HG03342 (cell line): ENCODE measurements around the gene PDGFC.
"Not testable (repeated sequence)": the region's sequence is repeated elsewhere in the genome, so short reads cannot be mapped to it uniquely, and the experiment has no call there.

Source experiments
- ATAC-seq: cut with Tn5 transposase; IDR thresholded peaks from one replicate; pipeline ENCODE4 v1.9.1; 2021; ENCODE audit warnings: mild to moderate bottlenecking, moderate library complexity; ENCODE audit not compliant: unreplicated experiment

The PDGFC gene

DNA sequence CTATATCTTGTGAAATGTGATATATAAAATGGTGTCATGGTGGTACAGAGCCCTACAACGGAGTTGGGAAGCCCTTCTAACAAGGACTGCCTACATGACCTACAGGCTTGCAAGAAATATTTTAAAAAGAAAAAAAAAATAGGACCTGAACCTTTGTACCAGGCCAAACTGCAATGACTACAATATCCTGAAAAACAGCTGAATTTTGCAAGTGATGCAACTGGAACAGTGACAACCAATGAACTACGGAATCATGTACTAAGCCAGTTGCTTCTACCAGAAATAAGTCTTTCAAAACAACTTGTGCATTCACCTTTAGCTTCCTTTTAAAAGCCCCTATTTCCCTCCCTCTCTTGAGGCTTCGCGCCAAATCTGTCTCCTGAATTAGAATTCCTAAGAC, 58.4 kb downstream of the PDGFC start:
- no peak for ATAC-seq

DNA sequence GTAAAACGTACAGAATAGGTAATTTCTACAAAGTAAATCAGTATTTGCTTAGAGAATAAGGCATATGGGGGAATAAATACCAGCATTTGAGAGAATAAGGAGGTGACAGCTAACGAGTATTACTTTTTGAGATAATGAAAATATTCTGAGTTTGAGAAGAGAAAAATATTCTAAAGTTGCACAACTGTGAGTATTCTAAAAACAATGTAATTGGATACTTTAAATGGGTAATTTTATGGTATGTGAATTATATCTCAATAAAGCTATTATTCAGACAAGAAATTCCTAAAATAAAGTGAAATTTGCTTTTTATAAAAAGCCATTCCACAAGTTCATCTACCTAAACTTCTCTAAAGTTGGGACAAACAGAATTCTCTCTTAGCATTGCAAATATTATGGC, 62.6 kb downstream of the PDGFC start:
- ATAC-seq = no peak

DNA sequence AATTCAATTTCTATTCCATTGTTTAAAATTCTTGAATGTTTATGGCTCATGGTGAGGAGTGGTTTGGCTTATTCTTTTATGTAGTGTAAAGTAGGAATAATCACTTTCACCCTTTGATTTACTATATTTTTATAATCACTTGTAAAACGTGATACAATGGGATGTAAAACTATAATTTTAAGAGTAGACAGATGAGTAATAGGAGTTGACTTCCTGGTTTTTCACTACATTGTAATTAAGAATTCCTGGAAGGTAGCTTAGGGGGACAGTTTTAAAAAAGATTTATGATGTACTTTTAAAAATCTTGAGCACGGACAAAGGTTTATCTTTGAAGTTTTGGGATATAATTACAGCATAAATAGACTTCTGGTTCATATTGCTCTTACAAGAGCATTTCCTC, 65.3 kb downstream of the PDGFC start:
- no peak for ATAC-seq

DNA sequence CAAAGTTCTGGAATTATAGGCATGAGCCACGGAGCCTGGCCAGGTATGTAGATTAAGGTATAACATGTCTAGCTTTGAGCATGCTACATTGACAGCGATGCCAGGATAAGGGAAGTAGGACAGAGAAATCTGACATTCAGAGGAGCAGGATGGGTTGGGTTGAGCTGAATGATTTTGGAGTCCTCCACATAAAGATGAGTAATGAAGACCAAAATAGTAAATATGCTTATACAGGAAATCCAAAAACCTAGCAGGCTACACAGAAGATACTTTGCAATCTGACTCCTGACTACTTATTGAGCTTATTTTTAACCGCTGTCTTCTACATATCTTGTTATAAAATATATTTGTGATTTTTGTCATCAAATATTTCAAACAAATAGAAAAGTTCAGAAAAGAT, 69.7 kb downstream of the PDGFC start:
- no peak for ATAC-seq

DNA sequence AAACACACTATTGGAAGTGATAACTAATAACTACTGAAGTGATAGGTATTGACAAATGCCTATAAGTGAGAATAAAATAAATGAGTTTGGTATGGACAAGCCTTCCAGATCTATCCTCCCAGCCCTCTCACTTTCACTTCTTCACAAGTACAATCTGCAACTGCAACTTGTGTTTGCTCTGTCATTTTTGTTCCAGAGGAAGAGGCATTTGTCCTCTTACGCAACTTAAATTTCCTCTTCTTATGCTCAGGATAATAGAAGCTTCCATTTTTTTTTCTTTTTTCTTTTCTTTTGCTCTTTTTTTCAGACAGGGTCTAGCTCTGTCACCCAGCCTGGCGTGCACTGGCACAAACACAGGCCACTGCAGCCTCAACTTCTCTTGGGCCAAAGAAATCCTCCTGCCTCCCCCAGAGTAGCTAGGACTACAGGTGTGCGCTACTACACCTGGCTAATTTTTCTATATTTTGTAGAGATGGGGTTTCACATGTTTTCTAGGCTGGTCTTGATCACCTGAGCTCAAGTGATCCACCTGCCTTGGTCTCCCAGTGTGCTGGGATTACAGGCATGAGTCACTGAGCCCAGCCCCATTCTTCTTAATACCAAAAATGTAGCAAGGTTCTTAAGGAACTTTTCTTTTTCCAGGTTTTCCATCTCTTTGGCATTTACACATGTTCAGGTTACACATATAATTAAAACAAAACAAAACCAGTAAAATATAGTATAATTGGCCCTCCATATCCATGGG, 73.1 kb downstream of the PDGFC start:
- ATAC-seq = no peak

DNA sequence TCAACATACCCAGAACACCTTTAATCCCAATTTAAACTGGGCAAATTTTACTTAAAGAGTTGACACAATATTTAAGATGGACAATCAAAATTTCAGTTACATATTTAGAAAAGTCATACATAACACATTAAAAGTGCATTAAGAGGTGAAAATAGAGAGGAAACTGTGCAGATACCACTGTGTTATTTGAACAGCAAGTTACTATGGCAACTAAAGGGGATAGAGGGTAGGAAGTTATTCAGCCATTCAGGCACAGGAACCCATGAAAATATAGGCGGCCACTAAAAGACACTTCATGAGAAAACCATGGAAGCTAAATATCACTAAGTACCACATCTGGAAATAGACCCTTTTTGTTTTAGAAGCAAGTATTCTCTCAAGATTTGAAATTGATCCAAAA, 75.1 kb downstream of the PDGFC start:
- no peak for ATAC-seq

DNA sequence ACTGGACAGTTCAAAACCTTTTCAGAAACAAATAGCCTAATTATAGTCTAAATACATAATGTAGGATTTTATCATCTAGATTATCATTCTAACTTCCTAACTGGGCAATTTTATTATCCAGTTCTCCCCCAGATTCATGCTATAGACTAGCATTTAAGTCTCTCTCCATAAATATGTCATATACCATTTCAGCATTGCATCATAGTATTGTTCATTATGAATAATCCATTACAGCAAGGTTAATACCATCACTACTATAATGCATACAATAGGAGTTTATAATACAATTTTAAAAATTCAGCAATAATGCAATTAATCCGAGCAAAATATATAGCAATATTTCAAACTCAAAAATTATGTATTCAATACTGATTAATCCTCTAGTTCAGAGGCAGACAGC, 77.4 kb downstream of the PDGFC start:
- ATAC-seq = no peak

DNA sequence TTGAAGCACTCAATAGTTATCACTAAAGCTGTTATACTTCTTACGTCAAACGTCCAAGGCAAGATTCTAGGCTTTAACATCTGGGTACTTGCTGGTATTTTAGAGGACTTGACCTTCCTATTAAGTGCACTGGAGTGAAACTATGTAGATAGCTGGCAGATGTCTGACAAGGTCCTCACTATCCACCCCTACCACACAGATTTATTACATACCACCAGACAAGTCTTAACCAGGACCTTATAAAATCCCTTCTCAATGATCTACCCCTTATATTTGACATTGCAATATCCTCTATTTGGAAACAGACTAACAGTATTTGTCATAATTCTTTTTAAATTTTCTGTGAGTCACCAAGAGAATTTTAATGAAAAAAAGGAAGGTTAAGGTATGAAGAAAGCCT, 78.8 kb downstream of the PDGFC start:
- ATAC-seq = no peak

DNA sequence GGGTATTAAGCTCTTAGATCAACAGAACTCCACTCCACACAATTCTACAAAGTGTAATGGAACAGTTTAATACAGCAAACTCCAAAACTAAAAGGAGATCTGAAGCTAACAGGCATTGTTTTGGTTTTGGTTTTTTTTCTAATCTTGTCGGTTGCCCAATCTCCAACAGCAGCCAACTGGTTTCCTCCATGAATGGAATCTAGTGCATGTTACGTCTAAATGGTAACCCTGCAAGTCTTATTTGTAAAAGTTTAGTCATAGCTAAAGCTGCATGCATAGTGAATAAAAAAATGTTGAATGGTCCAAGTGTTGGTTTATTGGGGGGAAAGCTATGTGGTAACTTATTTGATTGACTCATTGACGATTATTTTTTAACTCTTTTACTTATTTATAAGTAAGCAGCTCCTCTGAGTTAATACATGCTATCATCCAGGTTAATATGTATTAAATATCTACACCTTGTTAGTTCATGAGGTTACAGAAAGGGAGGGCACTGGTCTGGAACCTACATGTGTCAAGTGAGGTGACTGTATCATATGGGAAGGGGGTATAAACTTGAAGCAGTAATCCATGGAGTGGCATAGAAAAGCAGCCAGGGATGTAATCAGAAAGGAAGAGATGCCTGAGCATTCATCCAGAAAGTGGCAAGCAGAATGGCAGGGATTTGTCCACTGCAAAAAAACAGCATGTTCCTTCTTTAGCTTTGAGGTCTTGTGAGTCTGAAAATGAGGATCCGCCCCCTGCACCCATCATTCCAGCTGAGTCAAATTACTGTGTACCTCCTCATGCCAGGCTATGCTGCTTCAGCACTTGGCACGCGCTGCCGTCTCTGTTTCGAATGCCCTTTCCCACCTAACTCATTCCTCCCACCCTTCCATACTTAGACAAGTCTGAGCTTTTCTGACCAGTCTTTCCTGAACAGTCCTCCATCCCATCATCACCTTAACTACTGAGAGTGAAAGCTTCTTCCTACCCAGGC, 81.7 kb downstream of the PDGFC start:
- ATAC-seq = no peak

DNA sequence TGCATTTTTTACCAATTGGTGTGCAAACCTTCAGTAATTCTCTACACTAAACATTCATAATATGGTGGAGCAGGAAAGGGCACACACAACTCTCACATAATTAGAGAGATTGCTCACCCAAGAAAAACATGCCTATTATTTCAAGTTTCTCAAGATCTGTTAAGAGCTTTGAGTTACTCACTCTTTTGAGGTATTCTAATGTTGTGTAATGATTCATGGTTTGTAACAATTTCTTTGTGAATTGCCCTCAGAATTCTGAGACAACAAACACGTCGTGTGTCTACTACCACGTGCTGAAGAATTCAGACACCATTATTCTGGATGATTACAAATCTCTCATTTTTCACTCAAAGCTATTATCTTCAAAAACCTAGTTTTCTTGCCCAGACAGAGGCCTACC, 82.8 kb downstream of the PDGFC start:
- no peak for ATAC-seq

DNA sequence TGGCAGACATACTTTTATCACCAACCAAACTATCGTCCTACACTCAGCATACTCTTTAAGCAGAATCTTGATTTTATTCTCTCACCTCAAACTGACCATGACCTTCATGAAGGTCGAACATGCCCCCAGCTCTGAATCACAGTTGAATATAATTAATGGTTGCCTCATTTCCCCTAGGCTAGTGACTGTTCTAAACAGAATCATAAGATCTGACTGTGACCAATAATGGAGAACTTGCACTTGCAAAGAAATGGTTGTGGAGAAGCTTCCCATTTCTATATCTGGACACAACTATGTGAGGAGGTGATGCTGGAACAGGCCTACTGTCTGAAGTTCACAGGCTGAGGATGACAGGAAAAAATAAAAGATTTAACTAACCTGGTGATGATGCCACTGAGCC, 85.1 kb downstream of the PDGFC start:
- no peak for ATAC-seq

DNA sequence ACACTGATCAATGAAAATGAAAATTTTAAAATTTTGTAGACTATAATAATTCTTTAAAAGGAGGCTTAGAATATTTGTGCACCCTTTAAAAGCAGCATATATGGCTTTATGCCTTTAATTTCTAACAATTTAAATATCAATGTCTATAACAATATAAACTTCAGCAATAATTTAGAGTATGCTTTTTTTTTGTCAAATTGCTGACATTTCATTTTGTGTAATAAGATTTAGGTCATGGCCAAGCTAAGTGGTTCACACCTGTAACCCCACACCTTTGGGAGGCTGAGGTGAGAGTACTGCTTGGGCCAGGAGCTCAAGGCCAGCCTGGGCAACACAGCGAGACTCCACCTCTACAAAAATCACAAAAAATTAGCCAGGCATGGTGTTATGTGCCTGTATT, 86.2 kb downstream of the PDGFC start:
- ATAC-seq = no peak

DNA sequence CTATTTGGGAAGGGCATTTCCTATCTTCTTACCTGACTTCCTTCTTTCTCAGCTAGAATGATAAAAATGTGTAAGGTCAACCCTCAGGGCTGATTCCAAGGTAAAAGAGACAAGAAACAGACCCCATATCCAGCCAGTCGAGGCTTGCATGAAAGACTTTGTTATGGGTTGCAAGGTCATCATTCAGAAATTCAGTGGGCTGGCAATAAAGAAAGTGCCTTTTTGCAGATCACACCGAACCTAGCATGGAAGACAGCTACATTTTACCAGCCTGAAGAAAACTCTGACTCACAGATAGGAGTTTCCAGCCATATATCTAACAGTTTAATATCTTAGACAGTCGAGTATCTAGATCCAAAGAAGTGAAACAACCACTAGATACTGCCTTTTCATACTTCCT, 87.4 kb downstream of the PDGFC start:
- ATAC-seq = no peak

DNA sequence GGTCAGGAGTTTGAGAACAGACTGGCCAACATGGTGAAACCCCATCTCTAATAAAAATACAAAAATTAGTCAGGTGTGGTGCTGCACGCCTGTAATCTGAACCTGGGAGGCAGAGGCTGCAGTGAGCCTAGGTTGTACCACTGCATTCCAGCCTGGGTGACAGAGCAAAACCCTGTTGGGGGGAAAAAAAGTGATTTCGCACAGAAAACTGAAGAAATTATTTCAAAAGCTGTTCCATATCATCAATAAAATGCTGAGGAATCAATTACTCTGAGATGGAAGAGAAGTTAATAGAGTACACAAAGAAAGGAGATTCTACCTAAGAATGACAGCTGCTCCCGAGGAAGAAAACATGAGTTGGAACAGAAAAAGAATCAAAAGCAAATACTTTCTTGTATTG, 95.9 kb downstream of the PDGFC start:
- no peak for ATAC-seq

DNA sequence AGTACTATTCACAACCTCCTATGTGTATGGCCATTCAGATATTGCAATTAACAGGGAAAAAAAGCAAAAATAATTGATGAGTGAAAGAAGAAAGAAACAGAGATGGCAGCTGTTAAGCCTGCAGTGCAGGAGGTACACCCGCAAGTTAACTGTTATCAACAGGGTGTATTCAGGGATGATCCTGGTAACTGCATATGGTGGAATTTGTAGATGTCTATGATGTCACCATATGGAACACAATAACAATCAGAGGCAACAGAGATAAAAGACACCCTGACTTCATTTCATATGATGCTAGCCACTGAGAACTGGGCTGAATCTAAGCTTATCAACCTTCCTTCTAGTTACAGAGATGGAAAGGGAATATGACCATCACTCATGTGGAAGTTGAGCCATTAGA, 96.5 kb downstream of the PDGFC start:
- ATAC-seq = no peak

DNA sequence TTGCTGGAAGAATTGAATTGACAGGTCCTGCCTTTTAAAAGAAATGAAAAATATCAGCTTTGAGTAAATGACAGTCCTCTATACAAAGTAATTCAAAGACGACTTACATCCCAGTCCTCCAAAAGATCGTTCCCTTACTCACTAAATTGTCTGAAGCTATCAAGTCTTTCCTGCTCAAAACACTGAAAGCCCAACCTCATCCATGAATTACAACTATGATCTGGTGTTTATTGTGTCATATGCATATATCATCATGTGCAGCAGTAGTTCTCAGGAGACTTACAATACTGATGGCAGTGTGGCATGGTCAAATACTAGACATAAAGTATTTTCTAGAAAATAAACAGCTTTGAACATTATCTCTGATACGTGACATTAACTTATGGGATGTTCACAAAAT, 97.8 kb downstream of the PDGFC start:
- ATAC-seq = no peak

DNA sequence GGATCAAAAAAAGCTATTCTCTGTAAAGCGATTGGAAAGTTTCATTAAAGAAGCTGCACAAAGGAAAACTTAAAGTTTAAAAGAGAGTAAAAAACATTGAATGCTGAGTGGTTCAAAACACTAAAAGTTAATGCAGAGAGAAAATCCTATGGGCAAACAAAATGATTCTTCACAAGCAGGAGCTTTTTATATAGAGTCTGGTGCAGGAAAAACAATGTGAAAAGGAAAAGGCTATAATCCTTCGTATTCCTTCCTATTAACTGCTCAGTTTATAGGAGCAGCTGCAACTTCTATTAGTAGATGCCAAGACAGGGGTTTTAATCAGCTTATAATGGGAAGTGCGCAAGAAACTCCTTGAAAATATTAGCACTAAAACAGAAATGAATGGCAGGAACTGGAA, 100.7 kb downstream of the PDGFC start:
- no peak for ATAC-seq

DNA sequence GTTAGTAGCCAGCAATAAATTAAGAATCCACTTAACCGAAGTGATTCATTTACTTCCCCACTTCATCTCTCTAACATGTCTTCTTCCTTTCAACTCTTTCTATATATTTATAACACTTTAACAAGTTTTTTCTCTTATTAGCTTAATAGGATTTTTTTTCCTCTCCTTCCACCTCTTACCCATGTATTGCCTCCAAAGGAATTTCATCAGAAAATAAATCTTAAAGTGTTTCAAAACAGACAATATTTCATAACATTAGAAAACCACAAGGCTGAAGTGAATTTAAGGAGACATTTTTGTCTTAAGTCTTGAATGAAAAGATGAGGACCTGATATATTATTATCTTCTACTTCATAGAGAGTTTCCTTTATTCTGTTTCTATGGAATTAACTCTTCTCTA, 101.5 kb downstream of the PDGFC start:
- no peak for ATAC-seq

DNA sequence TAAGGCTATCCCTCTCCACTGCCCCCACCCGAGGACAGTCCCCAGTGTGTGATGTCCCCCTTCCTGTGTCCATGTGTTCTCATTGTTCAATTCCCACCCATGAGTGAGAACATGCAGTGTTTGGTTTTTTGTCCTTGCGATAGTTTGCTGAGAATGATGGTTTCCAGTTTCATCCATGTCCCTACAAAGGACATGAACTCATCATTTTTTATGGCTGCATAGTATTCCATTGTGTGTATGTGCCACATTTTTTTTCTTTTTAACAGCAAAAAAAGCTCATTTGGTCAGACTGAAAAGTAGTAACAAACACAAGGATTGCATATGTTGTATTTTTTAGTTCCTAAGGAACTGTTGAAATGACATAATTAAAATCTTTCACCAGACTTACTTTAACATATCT, 105.5 kb downstream of the PDGFC start:
- not testable (repeated sequence) for ATAC-seq

DNA sequence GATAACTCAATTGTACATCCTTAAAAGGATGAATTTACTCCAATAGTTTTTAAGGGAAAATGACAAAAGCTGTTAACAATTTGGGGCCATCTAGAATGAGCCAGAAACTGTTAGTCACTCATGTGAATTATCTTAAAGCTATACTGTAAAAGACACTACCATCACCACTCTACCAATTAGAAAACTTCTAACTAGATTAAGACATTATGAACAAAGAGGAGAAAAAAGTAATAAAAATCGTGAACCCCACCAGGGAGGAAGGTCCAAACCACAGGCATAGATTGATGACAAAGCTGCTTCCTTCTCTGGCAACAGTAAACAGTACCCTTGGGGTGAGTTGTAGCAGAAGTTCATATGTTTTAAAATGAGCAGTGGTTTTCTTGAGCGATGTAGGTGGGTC, 106.1 kb downstream of the PDGFC start:
- no peak for ATAC-seq

DNA sequence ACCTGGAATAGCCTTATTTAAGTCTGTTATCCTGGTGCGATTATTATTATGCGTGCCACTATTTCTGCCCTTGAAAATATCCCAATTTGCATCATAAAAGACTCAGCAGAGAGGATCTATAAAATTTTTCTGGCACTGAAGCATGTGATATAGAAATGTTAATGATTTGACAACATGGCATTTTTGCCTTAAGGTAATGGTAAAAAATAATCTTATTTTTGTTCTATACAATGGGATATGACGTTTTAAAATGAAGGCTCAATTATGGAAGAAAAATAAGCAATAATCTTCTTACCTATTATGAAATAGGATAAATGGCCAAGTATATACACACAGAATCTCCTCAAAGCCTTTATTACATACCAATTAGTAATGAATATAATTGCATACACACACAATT, 113.5 kb downstream of the PDGFC start:
- ATAC-seq = no peak

DNA sequence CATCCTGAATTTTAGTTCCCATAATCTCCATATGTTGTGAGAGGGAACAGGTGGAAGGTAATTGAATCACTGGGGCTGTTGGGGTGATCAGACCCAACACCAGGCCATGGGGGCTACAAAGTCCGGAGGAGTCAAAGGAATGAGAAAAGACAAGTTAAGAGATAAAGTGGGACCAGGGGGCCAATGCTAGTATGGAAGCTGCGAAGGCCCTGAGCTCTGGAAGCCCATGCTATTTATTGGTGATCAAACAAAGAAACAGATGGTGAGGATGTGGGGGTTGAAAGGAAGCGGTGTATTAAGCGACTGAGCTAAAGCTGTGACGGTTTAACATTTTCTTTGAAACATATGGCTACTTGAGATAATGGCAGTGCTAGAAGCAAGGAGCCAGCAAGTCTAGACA, 132.8 kb downstream of the PDGFC start:
- ATAC-seq = no peak
